Upper lobe of right lung (tissue), 1 donor: ENCODE results near the gene CDH23. TPM values are rescaled to one million over a fixed set of nuclear protein-coding genes. Genes with fewer than 3 reads are reported as not detected.

Experiments
- ATAC-seq: fragments of 200-7000 bp; cut with Tn5 transposase; one replicate; pipeline ENCODE4 v1.9.1; 2020; ENCODE audit warnings: mild to moderate bottlenecking, moderate library complexity
- DNase-seq: peaks from one replicate; pipeline ENCODE4 v3.0.0-alpha.2; 2020
- H3K27ac ChIP-seq: fragments of 200-600 bp; one replicate; pipeline ENCODE4 v1.8.0; 2022
- H3K27me3 ChIP-seq: fragments of 200-600 bp; one replicate; pipeline ENCODE4 v1.8.0; 2022; ENCODE audit warnings: mild to moderate bottlenecking
- H3K36me3 ChIP-seq: fragments of 200-600 bp; one replicate; pipeline ENCODE4 v1.8.0; 2022
- H3K4me1 ChIP-seq: fragments of 200-600 bp; one replicate; pipeline ENCODE4 v1.8.0; 2022
- H3K4me3 ChIP-seq: fragments of 200-600 bp; one replicate; pipeline ENCODE4 v1.8.0; 2022; ENCODE audit warnings: mild to moderate bottlenecking
- H3K9me3 ChIP-seq: fragments of 200-600 bp; one replicate; pipeline ENCODE4 v1.8.0; 2022
- intact Hi-C: fragments of 100-400 bp; cut with DNase I; formaldehyde crosslinking; loops from one replicate; pipeline ENCODE4 v1.11.0; 2022
- total RNA-seq: library from RNA; stranded (reverse); fragmentation: NEBNext Ultra II Directional; extraction: Animal tissue kit (Norgen Biotek cat#: 25700); gene quantifications from one replicate; pipeline ENCODE4 v1.2.1, GENCODE V29; 2021
- TF ChIP-seq, protein P1 (sequence below): fragments of 200-600 bp; IDR thresholded peaks from one replicate; pipeline ENCODE4 v1.8.0; 2022; ENCODE audit warnings: antibody characterized with exemption
- donor health status: DM: no; HTN: yes; CAD: no; lungs with severe emphysema.

Gene CDH23
- total RNA-seq, 1 donor from 2014 or later: 10.9 TPM

GRCh38 chr10:71494476-71494875, 97.8 kb downstream of the CDH23 start:
- Histone ChIP-seq H3K9me3 (no peaks in the 10 kb centered on the region), H3K27me3 (no peaks in the 10 kb centered on the region), H3K27ac (no peak overlapping the region), H3K4me3 (no peak overlapping the region), H3K36me3 (no peaks in the 10 kb centered on the region), H3K4me1 (no peaks in the 10 kb centered on the region)
- TF ChIP-seq, protein P1, sequence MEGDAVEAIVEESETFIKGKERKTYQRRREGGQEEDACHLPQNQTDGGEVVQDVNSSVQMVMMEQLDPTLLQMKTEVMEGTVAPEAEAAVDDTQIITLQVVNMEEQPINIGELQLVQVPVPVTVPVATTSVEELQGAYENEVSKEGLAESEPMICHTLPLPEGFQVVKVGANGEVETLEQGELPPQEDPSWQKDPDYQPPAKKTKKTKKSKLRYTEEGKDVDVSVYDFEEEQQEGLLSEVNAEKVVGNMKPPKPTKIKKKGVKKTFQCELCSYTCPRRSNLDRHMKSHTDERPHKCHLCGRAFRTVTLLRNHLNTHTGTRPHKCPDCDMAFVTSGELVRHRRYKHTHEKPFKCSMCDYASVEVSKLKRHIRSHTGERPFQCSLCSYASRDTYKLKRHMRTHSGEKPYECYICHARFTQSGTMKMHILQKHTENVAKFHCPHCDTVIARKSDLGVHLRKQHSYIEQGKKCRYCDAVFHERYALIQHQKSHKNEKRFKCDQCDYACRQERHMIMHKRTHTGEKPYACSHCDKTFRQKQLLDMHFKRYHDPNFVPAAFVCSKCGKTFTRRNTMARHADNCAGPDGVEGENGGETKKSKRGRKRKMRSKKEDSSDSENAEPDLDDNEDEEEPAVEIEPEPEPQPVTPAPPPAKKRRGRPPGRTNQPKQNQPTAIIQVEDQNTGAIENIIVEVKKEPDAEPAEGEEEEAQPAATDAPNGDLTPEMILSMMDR: no peak
- no peak for DNase-seq
- intact Hi-C loops: no loop called here
- no peak for ATAC-seq

- intact Hi-C loops: no loop called here
- no peaks in the 10 kb centered on the region for H3K27me3 ChIP-seq
- DNase-seq (no peak), ATAC-seq (no peak)
- no peaks in the 10 kb centered on the region for H3K9me3 ChIP-seq
- TF ChIP-seq, protein P1: no peak
- no peak overlapping the region for H3K27ac ChIP-seq
- no peaks in the 10 kb centered on the region for H3K36me3 ChIP-seq
- no peaks in the 10 kb centered on the region for H3K4me1 ChIP-seq
- no peak overlapping the region for H3K4me3 ChIP-seq
Observed at GRCh38 chr10:71494980-71495381, 98.3 kb downstream of the CDH23 start.

GRCh38 chr10:71496927-71497762, 100.4 kb downstream of the CDH23 start:
- no peaks in the 10 kb centered on the region for H3K36me3 ChIP-seq
- H3K9me3 ChIP-seq: no peaks in the 10 kb centered on the region
- DNase-seq (no peak), ATAC-seq (no peak)
- H3K4me3 ChIP-seq: no peak overlapping the region
- no peaks in the 10 kb centered on the region for H3K27me3 ChIP-seq
- no peak overlapping the region for H3K27ac ChIP-seq
- H3K4me1 ChIP-seq: no peaks in the 10 kb centered on the region
- TF ChIP-seq, protein P1: no peak
- intact Hi-C loops: no loop called here

- H3K27me3 ChIP-seq: no peaks in the 10 kb centered on the region
- intact Hi-C loops: no loop called here
- no peaks in the 10 kb centered on the region for H3K9me3 ChIP-seq
- ATAC-seq (no peak), DNase-seq (no peak)
- H3K27ac ChIP-seq: no peak overlapping the region
- TF ChIP-seq, protein P1: no peak
- H3K4me1 ChIP-seq: no peaks in the 10 kb centered on the region
- H3K4me3 ChIP-seq: no peak overlapping the region
- no peaks in the 10 kb centered on the region for H3K36me3 ChIP-seq
Observed at GRCh38 chr10:71497763-71498326, 101.1 kb downstream of the CDH23 start.

- TF ChIP-seq, protein P1: no peak
- ATAC-seq (no peak), DNase-seq (no peak)
- Histone ChIP-seq H3K4me3 (no peak overlapping the region), H3K36me3 (no peaks in the 10 kb centered on the region), H3K27me3 (no peaks in the 10 kb centered on the region), H3K9me3 (no peaks in the 10 kb centered on the region), H3K4me1 (peaks cover 8% of the 10 kb centered on the region), H3K27ac (no peak overlapping the region)
- intact Hi-C loops: no loop called here
Observed at GRCh38 chr10:71501402-71501801, 104.7 kb downstream of the CDH23 start.
